Measurements from ENCODE around the gene KCNIP1.
"Not testable (repeated sequence)": the region's sequence is repeated elsewhere in the genome, so short reads cannot be mapped to it uniquely, and the experiment has no call there.

DNA sequence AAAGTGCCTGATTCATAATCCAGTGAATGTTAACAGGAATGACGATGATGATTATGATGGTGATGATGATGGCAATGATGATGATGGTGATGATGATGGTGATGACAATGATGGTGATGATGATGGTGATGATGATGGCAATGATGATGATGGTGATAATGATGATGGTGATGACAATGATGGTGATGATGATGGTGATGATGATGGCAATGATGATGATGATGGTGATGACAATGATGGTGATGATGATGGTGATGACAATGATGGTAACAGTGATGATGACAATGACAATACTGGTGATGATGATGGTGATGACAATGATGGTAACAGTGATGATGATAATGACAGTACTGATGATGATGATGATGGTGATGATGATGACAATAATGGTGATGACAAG is 46.6 kb downstream of the KCNIP1 start:
- TF ChIP-seq CTCF, POLR2A, EP300 (IDR thresholded peaks at IDR 0.05): not testable (repeated sequence)

All from tibial nerve (tissue), 4 donors.